Natural killer cell (primary cell): Measurements from ENCODE around the gene LGALS3. TPM values are rescaled to one million over a fixed set of nuclear protein-coding genes. Genes with fewer than 3 reads are reported as not detected.
A peak's percentile ranks its signal among the peaks of the same experiment; 100 is the strongest.

Source experiments
- ATAC-seq, 3 donors: fragments of 150-1000 bp in 2 of 3; fragments of 200-7000 bp in 1 of 3; cut with Tn5 transposase; 1 replicate in 1 of 3; 2 replicates in 2 of 3; pipeline ENCODE4 v1.10.0; 2021; ENCODE audit warnings: mild to moderate bottlenecking in 2 of 3, moderate library complexity in 2 of 3
- DNase-seq, 2 donors: peaks; one replicate each; pipeline versions ENCODE4 v3.0.0 to v3.0.0-alpha.2; 2013 to 2021; ENCODE audit warnings: mixed read lengths in 1 of 2
- H3K27ac ChIP-seq: one replicate; pipeline ENCODE4 v1.5.1; 2013; ENCODE audit warnings: mild to moderate bottlenecking, low read length
- H3K27me3 ChIP-seq: one replicate; pipeline ENCODE4 v1.6.1; 2013; ENCODE audit warnings: low read length; ENCODE audit not compliant: control insufficient read depth, insufficient read depth
- H3K36me3 ChIP-seq: one replicate; pipeline ENCODE4 v1.6.1; 2013; ENCODE audit warnings: low read length; ENCODE audit not compliant: control insufficient read depth, insufficient read depth
- H3K4me1 ChIP-seq: one replicate; pipeline ENCODE4 v1.6.1; 2013; ENCODE audit warnings: low read length; ENCODE audit not compliant: control insufficient read depth, insufficient read depth
- H3K4me3 ChIP-seq: one replicate; pipeline ENCODE4 v1.5.1; 2013; ENCODE audit warnings: low read length
- H3K9me3 ChIP-seq: one replicate; pipeline ENCODE4 v1.6.1; 2013; ENCODE audit warnings: low read length; ENCODE audit not compliant: control insufficient read depth, insufficient read depth
- H3K27ac Mint-ChIP-seq, 2 donors: one replicate each; pipeline ENCODE4 v1.8.0; 2022; ENCODE audit warnings: mild to moderate bottlenecking in 2 of 2, mixed read lengths in 2 of 2, moderate library complexity in 1 of 2
- H3K27me3 Mint-ChIP-seq, 2 donors: one replicate each; pipeline ENCODE4 v1.8.0; 2022; ENCODE audit warnings: low read depth in 2 of 2, mixed read lengths in 2 of 2
- H3K36me3 Mint-ChIP-seq: one replicate; pipeline ENCODE4 v1.8.0; 2022; ENCODE audit warnings: mixed read lengths
- H3K4me1 Mint-ChIP-seq, 2 donors: one replicate each; pipeline ENCODE4 v1.8.0; 2022; ENCODE audit warnings: mixed read lengths in 2 of 2
- H3K4me3 Mint-ChIP-seq: one replicate; pipeline ENCODE4 v1.8.0; 2022; ENCODE audit warnings: mild to moderate bottlenecking, moderate library complexity, mixed read lengths
- H3K9me3 Mint-ChIP-seq, 2 donors: one replicate each; pipeline ENCODE4 v1.8.0; 2022; ENCODE audit warnings: mixed read lengths in 2 of 2
- CTCF ChIP-seq: fragments of 200-600 bp; IDR thresholded peaks from one replicate; pipeline ENCODE4 v1.8.0; 2022; ENCODE audit warnings: antibody characterized with exemption
- WGBS: methylation state at CpG from one replicate; pipeline ENCODE4 v1.1.7; 2013; ENCODE audit warnings: missing lambda C conversion rate; ENCODE audit not compliant: insufficient coverage; 5-methylcytosine and 5-hydroxymethylcytosine counted together
- intact Hi-C: fragments of 100-400 bp; cut with micrococcal nuclease; formaldehyde crosslinking; loops from one replicate; pipeline ENCODE4 v1.14.2; 2022
- total RNA-seq, 4 donors: library from RNA; stranded (reverse); fragments of 120-200 nt in 1 of 4; gene quantifications; one replicate each; pipeline versions ENCODE4 v1.2.3 to v1.2.4, GENCODE V29; 2013 to 2022

LGALS3 gene
- total RNA-seq, 3 donors from 2014 or later (not counting 1 experiment from before 2014, with no cell fraction given) = 10.8 to 35.7 (median 17.1) TPM

DNA sequence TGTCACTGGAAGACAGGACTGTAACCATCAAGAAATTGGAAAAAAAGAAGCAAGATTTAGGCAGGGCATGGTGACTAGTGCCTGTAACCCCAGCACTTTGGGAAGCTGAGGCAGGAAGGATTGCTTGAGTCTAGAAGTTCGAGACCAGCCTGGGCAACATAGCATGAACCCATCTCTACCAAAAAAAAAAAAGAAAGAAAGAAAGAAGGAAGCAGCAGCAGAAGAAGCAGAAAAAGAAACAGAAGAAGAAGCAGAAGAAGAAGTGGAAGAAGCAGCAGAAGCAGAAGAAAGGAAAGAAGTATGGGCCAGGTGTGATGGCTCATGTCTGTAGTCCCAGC is 30.5 kb upstream of the LGALS3 start:
- 83% methylated on average over 1 of the region's 1 CpG for WGBS
- Mint-ChIP-seq H3K36me3 (no peaks in the 10 kb centered on the region), H3K27ac (peak overlapping the region; percentile 85 to 89), H3K27me3 (no peaks in the 10 kb centered on the region), H3K4me1 (peaks cover 28 to 33% of the 10 kb centered on the region in 2 donors), H3K9me3 (peaks cover 0 to 3% of the 10 kb centered on the region in 2 donors), H3K4me3 (peak overlapping the region; percentile 41)
- Histone ChIP-seq H3K9me3 (no peaks in the 10 kb centered on the region), H3K4me3 (no peak overlapping the region), H3K36me3 (no peaks in the 10 kb centered on the region), H3K27me3 (no peaks in the 10 kb centered on the region), H3K27ac (peak overlapping the region; percentile 1), H3K4me1 (peaks cover 35% of the 10 kb centered on the region)
- no peak for DNase-seq
- ATAC-seq = no peak
- intact Hi-C loops = no loop called here
- TF ChIP-seq CTCF = no peak

DNA sequence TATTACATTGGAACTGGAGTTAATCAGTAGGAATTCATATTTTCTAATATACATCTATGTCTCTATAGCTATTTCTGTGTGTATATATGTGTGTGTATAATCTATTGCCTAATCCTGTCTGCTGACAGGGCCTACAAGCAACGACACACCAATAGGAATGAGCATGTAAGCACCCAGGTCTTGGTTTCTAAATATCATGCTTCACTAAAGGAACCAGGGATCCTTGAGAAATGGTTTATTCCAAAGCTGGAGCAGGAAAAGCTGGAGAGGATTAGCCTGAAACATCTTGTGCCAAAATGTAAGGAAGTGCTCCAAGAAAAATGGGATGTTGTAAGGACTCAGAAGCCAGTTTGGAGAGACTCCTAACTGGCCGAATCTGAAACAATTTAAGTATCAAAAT is 29.3 kb upstream of the LGALS3 start:
- ATAC-seq = no peak
- 89% methylated on average over 1 of the region's 2 CpGs for WGBS

DNA sequence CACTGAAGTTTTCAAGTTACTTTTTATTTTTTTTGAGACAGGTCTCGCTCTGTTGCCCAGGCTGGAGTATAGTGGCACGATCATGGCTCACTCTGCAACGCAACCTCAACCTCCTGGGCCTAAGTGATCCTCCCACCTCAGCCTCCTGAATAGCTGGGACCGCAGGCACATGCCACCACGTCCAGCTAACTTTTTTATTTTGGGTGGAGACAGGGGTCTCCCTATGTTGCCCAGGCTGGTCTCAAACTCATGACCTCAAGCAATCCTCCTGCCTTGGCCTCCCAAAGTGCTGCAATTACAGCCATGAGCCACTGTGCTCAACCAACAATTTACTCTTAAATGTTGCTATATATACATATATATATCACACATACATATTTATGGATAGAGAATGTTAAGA is 27.4 kb upstream of the LGALS3 start:
- Histone ChIP-seq H3K27me3 (no peaks in the 10 kb centered on the region), H3K36me3 (no peaks in the 10 kb centered on the region), H3K4me3 (no peak overlapping the region), H3K27ac (peak overlapping the region; percentile 87), H3K4me1 (peaks cover 47% of the 10 kb centered on the region), H3K9me3 (no peaks in the 10 kb centered on the region)
- H3K27me3 Mint-ChIP-seq = no peaks in the 10 kb centered on the region
- peak overlapping the region; percentile 95 to 99 for H3K27ac Mint-ChIP-seq
- peaks cover 0 to 3% of the 10 kb centered on the region in 2 donors for H3K9me3 Mint-ChIP-seq
- no peak for DNase-seq
- H3K4me3 Mint-ChIP-seq = peak overlapping the region; percentile 75
- H3K4me1 Mint-ChIP-seq = peaks cover 36 to 42% of the 10 kb centered on the region in 2 donors
- no peak for TF ChIP-seq CTCF
- H3K36me3 Mint-ChIP-seq = no peaks in the 10 kb centered on the region
- intact Hi-C loops = loop anchor here (1.0 to 5.0 kb wide), 2 partner anchors 28 to 236 kb away; partner anchors contain the start of gene LGALS3
- WGBS = 98% methylated on average over 5 of the region's 5 CpGs
- no peak for ATAC-seq

More for the DNA sequence above, 29.3 kb upstream of the LGALS3 start:
- Mint-ChIP-seq H3K27ac (no peak overlapping the region), H3K4me3 (no peak overlapping the region), H3K4me1 (peaks cover 36 to 42% of the 10 kb centered on the region in 2 donors), H3K27me3 (no peaks in the 10 kb centered on the region), H3K36me3 (no peaks in the 10 kb centered on the region), H3K9me3 (peaks cover 0 to 3% of the 10 kb centered on the region in 2 donors)
- Histone ChIP-seq H3K9me3 (no peaks in the 10 kb centered on the region), H3K4me1 (peaks cover 47% of the 10 kb centered on the region), H3K27me3 (no peaks in the 10 kb centered on the region), H3K27ac (no peak overlapping the region), H3K36me3 (no peaks in the 10 kb centered on the region), H3K4me3 (no peak overlapping the region)
- intact Hi-C loops = loop anchor here (5.0 kb wide), 1 partner anchor 238 kb away; no protein-coding TSS in a partner anchor
- no peak for DNase-seq
- no peak for TF ChIP-seq CTCF

GRCh38 chr14:55102141-55102621 is 26.9 kb upstream of the LGALS3 start:
- intact Hi-C loops = loop anchor here (1.0 to 5.0 kb wide), 2 partner anchors 27 to 235 kb away; partner anchors contain the start of gene LGALS3
- peaks cover 46% of the 10 kb centered on the region for H3K4me1 ChIP-seq
- Mint-ChIP-seq H3K27ac (peak overlapping the region; percentile 95 to 99), H3K9me3 (peaks cover 0 to 3% of the 10 kb centered on the region in 2 donors), H3K27me3 (no peaks in the 10 kb centered on the region), H3K36me3 (no peaks in the 10 kb centered on the region), H3K4me3 (peak overlapping the region; percentile 75), H3K4me1 (peaks cover 36 to 42% of the 10 kb centered on the region in 2 donors)
- H3K27ac ChIP-seq = peak overlapping the region; percentile 87
- H3K4me3 ChIP-seq = no peak overlapping the region
- no peaks in the 10 kb centered on the region for H3K9me3 ChIP-seq
- H3K27me3 ChIP-seq = no peaks in the 10 kb centered on the region
- 5% methylated on average over 6 of the region's 7 CpGs for WGBS
- DNase-seq = peak; percentile 53 to 75
- peak; percentile 84 to 89 (median 88) for ATAC-seq
- TF ChIP-seq CTCF = no peak
- no peaks in the 10 kb centered on the region for H3K36me3 ChIP-seq
